SK-N-SH treated with all-trans-retinoic acid at 6 μM for 48 hours (cell line): ENCODE data around the gene CTNS.

Experiments used
- POU6F1 ChIP-seq: fragments of 250-450 bp; sonication (Bioruptor Pico); IDR thresholded peaks from 2 replicates; pipeline ENCODE4 v1.8.0; 2021; ENCODE audit warnings: low read depth, mild to moderate bottlenecking, moderate library complexity, borderline replicate concordance
- ZC3H10 ChIP-seq: fragments of 250-450 bp; sonication (Bioruptor Pico); IDR thresholded peaks from 2 replicates; pipeline ENCODE4 v1.5.1; 2021; ENCODE audit warnings: mild to moderate bottlenecking, moderate library complexity

DNA sequence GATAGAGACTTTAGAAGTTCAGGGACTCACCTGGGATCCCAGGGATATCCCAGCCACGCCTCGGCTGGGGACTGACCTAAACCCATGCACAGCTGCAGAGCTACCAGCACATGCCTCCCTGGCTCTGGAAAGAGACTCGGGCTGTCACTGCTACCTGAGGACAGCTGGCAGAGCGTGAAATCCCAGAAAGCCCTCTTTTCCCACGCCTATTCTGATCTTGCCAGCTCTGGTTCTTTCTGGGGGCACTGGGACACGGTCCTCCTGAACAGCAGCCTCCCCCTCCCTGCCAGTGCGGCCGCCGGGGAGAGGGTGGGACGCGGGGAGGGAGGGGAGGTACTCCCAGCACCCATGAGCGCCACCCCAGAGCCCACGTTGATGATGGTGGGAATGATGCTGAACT is 48.6 kb downstream of the CTNS start:
- no peak for TF ChIP-seq POU6F1 (CRISPR knock-in tag)
- TF ChIP-seq ZC3H10 = no peak
